GM19324 (cell line): ENCODE measurements around the gene EMX2.
"Not testable (repeated sequence)": the region's sequence is repeated elsewhere in the genome, so short reads cannot be mapped to it uniquely, and the experiment has no call there.

Experiments
- ATAC-seq: cut with Tn5 transposase; IDR thresholded peaks from one replicate; pipeline ENCODE4 v1.9.1; 2021; ENCODE audit warnings: mild to moderate bottlenecking, moderate library complexity; ENCODE audit not compliant: unreplicated experiment, low FRiP score

EMX2 gene

GRCh38 chr10:117554241-117554814 lies 11.8 kb downstream of the EMX2 start:
- ATAC-seq: no peak

- no peak for ATAC-seq
Observed at GRCh38 chr10:117555017-117555416, 12.5 kb downstream of the EMX2 start.

- no peak for ATAC-seq
Observed at GRCh38 chr10:117555863-117556262, 13.3 kb downstream of the EMX2 start.

GRCh38 chr10:117556356-117556755 lies 13.8 kb downstream of the EMX2 start:
- no peak for ATAC-seq

GRCh38 chr10:117559712-117560111 lies 17.2 kb downstream of the EMX2 start:
- ATAC-seq: no peak

GRCh38 chr10:117560942-117561341 lies 18.4 kb downstream of the EMX2 start:
- ATAC-seq: no peak

GRCh38 chr10:117562220-117562619 lies 19.7 kb downstream of the EMX2 start:
- ATAC-seq: no peak

- ATAC-seq: no peak
Observed at GRCh38 chr10:117562896-117563737, 20.6 kb downstream of the EMX2 start.

- ATAC-seq: no peak
Observed at GRCh38 chr10:117563780-117564179, 21.2 kb downstream of the EMX2 start.

- ATAC-seq: no peak
Observed at GRCh38 chr10:117565068-117565467, 22.5 kb downstream of the EMX2 start.

- ATAC-seq: no peak
Observed at GRCh38 chr10:117568334-117568733, 25.8 kb downstream of the EMX2 start.

GRCh38 chr10:117569610-117570390 lies 27.3 kb downstream of the EMX2 start:
- no peak for ATAC-seq

GRCh38 chr10:117570880-117571279 lies 28.3 kb downstream of the EMX2 start:
- no peak for ATAC-seq

GRCh38 chr10:117574498-117575146 lies 32.1 kb downstream of the EMX2 start:
- ATAC-seq: no peak

- no peak for ATAC-seq
Observed at GRCh38 chr10:117578490-117578889, 35.9 kb downstream of the EMX2 start.

GRCh38 chr10:117578999-117579590 lies 36.5 kb downstream of the EMX2 start:
- ATAC-seq: no peak

GRCh38 chr10:117581961-117582360 lies 39.4 kb downstream of the EMX2 start:
- no peak for ATAC-seq

GRCh38 chr10:117584831-117585230 lies 42.3 kb downstream of the EMX2 start:
- not testable (repeated sequence) for ATAC-seq

GRCh38 chr10:117587036-117587435 lies 44.5 kb downstream of the EMX2 start:
- no peak for ATAC-seq

- no peak for ATAC-seq
Observed at GRCh38 chr10:117590101-117590875, 47.7 kb downstream of the EMX2 start.
